GM19455 (cell line): ENCODE measurements around the gene DAB2IP.

Source experiments
- ATAC-seq: cut with Tn5 transposase; IDR thresholded peaks from one replicate; pipeline ENCODE4 v1.9.1; 2021; ENCODE audit not compliant: unreplicated experiment

DAB2IP gene

GRCh38 chr9:121755581-121755980 lies 104.1 kb downstream of the DAB2IP start:
- ATAC-seq: no peak

- ATAC-seq: no peak
Measured at GRCh38 chr9:121756474-121757280, 105.2 kb downstream of the DAB2IP start.

GRCh38 chr9:121757281-121757585 lies 105.8 kb downstream of the DAB2IP start:
- no peak for ATAC-seq

- no peak for ATAC-seq
Measured at GRCh38 chr9:121758693-121759092, 107.3 kb downstream of the DAB2IP start.

- no peak for ATAC-seq
Measured at GRCh38 chr9:121759996-121760395, 108.6 kb downstream of the DAB2IP start.

GRCh38 chr9:121760571-121760970 lies 109.1 kb downstream of the DAB2IP start:
- no peak for ATAC-seq

GRCh38 chr9:121763131-121763530 lies 111.7 kb downstream of the DAB2IP start:
- no peak for ATAC-seq

GRCh38 chr9:121763561-121764370 lies 112.3 kb downstream of the DAB2IP start:
- ATAC-seq: no peak

GRCh38 chr9:121764371-121764730 lies 112.9 kb downstream of the DAB2IP start:
- no peak for ATAC-seq

- ATAC-seq: no peak
Measured at GRCh38 chr9:121765021-121765950, 113.9 kb downstream of the DAB2IP start.

- no peak for ATAC-seq
Measured at GRCh38 chr9:121766081-121766683, 114.7 kb downstream of the DAB2IP start.

- ATAC-seq: no peak
Measured at GRCh38 chr9:121767171-121767769, 115.8 kb downstream of the DAB2IP start.

GRCh38 chr9:121768416-121769015 lies 117.1 kb downstream of the DAB2IP start:
- no peak for ATAC-seq

GRCh38 chr9:121769939-121770338 lies 118.5 kb downstream of the DAB2IP start:
- no peak for ATAC-seq

- ATAC-seq: no peak
Measured at GRCh38 chr9:121770415-121771273, 119.2 kb downstream of the DAB2IP start.

- no peak for ATAC-seq
Measured at GRCh38 chr9:121771418-121771817, 120.0 kb downstream of the DAB2IP start.

GRCh38 chr9:121771851-121772599 lies 120.6 kb downstream of the DAB2IP start:
- no peak for ATAC-seq

GRCh38 chr9:121772600-121773285 lies 121.3 kb downstream of the DAB2IP start:
- no peak for ATAC-seq
